HUES64 (cell line): ENCODE data around the gene TNFSF10.

Experiments
- H3K27ac ChIP-seq: 2 replicates; pipeline ENCODE4 v1.7.0; 2013; ENCODE audit warnings: low read depth, low read length, inconsistent platforms
- H3K27me3 ChIP-seq: 2 replicates; pipeline ENCODE4 v1.6.1; 2013; ENCODE audit warnings: mild to moderate bottlenecking, low read length; ENCODE audit not compliant: insufficient read depth
- H3K36me3 ChIP-seq: 2 replicates; pipeline ENCODE4 v1.6.1; 2013; ENCODE audit warnings: mild to moderate bottlenecking, low read length; ENCODE audit not compliant: insufficient read depth
- H3K4me1 ChIP-seq: 2 replicates; pipeline ENCODE4 v1.6.1; 2013; ENCODE audit warnings: mild to moderate bottlenecking, low read length, moderate library complexity; ENCODE audit not compliant: insufficient read depth
- H3K4me3 ChIP-seq: 2 replicates; pipeline ENCODE4 v1.5.1; 2013; ENCODE audit warnings: mild to moderate bottlenecking, low read length, moderate library complexity
- H3K9ac ChIP-seq: 2 replicates; pipeline ENCODE4 v1.6.1; 2013; ENCODE audit warnings: mild to moderate bottlenecking, low read depth, low read length
- H3K9me3 ChIP-seq: 2 replicates; pipeline ENCODE4 v1.6.1; 2013; ENCODE audit warnings: low read depth, low read length; ENCODE audit not compliant: insufficient read depth
- WGBS: fragments of 150-250, 120-280 bp; methylation state at CpG from one replicate; pipeline ENCODE4 v1.1.7; 2013; ENCODE audit warnings: missing lambda C conversion rate; 5-methylcytosine and 5-hydroxymethylcytosine counted together

The TNFSF10 gene

DNA sequence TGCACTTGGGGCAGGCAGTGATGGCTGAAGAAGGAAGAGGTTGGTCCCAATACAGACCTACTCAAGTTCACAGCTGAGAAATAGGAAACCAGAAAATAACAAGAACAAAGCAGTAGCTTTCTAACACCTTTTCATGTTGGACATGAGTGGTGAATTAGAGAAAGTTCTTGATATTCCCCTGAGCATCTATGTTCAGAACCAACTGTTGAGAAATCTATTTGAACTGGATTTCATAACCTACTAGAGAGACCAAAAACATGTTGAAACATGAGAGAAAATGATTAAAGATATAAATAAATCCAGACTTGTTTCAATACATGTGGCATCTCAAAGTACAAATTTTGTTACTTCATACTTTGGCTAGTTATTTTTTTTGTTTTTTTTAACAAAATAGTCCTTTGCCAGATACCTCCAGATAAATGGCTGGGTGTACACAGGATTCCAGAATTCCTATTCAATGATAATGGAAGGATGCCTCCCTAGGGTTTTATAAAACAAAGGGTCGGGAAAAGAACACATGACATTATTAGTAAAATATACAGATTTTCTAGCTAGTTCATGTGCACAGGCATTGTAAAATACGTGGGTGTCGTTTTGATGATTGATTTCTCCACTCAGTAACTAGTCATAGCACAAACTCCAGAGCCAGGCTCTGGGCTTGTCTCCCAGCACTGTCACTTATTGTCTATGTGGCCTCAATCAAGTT, 34.4 kb upstream of the TNFSF10 start:
- H3K27me3 ChIP-seq = no peaks in the 10 kb centered on the region
- WGBS = 50% methylated on average over 2 of the region's 3 CpGs
- no peaks in the 10 kb centered on the region for H3K9me3 ChIP-seq
- no peak overlapping the region for H3K27ac ChIP-seq
- no peak overlapping the region for H3K9ac ChIP-seq
- H3K36me3 ChIP-seq = no peaks in the 10 kb centered on the region
- H3K4me1 ChIP-seq = no peaks in the 10 kb centered on the region
- no peak overlapping the region for H3K4me3 ChIP-seq

DNA sequence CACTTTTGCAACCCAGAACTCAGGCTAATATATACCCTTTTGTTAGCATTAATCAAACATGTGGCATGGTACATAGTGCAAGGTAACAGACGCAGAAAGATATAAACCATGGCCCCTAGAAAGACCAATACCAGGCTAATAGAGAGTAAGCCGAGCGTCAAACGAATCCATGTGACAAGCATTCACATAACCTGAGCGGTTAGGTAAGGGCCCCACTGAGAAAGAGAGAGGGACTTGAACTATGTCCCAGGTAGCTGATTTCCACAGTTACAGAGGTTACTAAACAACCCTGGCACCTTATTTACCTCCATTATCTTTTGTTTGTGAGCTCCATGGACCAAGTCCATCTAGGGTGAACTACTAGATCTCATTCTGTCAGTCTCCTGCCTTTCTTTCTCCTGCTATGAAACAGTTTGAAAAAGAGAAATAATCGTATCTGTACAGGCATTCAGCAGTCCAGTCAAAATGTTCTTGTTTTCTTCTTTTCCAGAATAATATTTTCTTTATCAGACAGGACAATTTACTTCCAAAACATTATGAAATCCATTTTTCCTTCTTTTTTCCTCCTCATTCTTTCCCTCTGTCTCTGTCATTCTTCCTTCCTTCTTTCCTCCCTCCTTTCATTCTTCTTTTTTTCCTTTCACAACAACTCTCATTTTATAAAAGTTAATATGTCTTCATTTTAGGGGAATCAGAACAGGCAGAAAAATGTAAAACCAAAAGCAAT, 30.5 kb upstream of the TNFSF10 start:
- Histone ChIP-seq H3K36me3 (no peaks in the 10 kb centered on the region), H3K9me3 (no peaks in the 10 kb centered on the region), H3K9ac (no peak overlapping the region), H3K4me1 (no peaks in the 10 kb centered on the region), H3K27ac (no peak overlapping the region), H3K4me3 (no peak overlapping the region), H3K27me3 (no peaks in the 10 kb centered on the region)
- 96% methylated on average over 6 of the region's 6 CpGs for WGBS

DNA sequence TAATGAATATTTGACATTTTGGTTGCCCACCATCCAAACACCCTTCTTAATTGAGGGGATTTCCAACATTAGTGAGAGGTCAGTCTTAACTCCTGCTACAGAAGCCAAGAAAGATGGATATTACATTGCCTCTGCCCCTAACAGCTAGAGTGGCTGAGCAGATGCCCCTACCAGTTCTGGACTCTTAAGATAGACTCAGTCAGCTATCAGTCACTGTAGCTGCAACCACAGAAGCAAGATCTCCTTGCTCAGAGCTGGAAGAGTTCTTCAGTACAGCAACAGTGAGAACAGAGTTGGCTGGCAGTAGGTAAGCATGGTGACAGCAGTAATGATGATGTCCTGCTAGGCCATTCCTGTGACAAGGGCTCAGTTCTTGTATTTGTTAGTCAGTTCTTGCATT, 29.4 kb upstream of the TNFSF10 start:
- no peaks in the 10 kb centered on the region for H3K27me3 ChIP-seq
- no peaks in the 10 kb centered on the region for H3K9me3 ChIP-seq
- H3K27ac ChIP-seq = no peak overlapping the region
- H3K36me3 ChIP-seq = no peaks in the 10 kb centered on the region
- H3K9ac ChIP-seq = no peak overlapping the region
- no peak overlapping the region for H3K4me3 ChIP-seq
- H3K4me1 ChIP-seq = no peaks in the 10 kb centered on the region

DNA sequence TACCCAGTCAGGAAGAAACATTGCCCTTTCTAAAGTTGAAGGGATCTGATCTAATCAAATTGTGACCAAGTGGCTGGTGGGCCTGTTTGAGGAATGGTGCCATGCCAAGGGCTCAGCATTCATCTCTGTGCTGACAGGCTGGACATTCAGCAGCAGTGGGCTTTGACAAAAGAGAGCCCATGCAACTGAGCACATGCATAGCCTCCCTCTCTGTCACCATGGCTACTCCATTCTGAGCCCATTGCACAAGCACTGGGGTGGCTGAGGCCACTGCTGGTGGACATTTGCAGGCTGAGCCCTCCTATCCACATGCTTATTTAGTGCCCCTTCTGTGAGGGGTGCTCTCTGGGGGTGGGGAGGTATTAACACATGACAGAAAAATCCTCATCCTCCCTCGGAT, 28.6 kb upstream of the TNFSF10 start:
- Histone ChIP-seq H3K9ac (no peak overlapping the region), H3K36me3 (no peaks in the 10 kb centered on the region), H3K4me1 (no peaks in the 10 kb centered on the region), H3K27ac (no peak overlapping the region), H3K27me3 (no peaks in the 10 kb centered on the region), H3K4me3 (no peak overlapping the region), H3K9me3 (no peaks in the 10 kb centered on the region)
- WGBS = 96% methylated on average over 1 of the region's 1 CpG

DNA sequence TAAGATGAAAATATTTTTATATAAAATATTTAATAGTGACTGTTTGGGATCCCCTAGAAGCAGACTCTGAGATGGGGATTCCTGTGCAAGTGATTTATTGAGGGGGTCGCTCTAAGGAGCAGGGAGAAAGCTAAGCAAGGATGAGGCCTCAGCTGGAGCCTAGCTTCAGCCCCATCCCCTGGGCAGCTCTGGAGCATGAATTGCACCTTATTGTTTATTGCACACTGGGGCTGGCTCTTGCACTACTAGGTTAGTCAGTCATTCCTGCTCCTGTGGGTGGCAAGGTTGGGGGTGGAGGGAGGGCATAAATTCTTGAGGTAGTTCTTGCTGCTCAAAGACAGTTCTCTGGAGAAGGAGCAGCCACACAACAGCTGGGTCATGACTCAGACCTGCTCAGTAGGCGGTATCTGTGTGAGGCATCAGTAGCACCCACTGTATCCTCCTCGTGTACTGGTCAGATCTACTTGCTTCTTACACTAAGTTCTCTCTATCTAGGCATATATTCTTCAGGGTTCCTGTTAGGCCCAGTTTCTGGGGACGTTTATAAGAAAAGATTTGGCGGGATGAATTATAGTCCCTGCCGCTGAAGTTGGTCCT, 27.2 kb upstream of the TNFSF10 start:
- H3K27me3 ChIP-seq = no peaks in the 10 kb centered on the region
- no peaks in the 10 kb centered on the region for H3K4me1 ChIP-seq
- H3K4me3 ChIP-seq = no peak overlapping the region
- H3K27ac ChIP-seq = no peak overlapping the region
- H3K36me3 ChIP-seq = no peaks in the 10 kb centered on the region
- no peak overlapping the region for H3K9ac ChIP-seq
- no peaks in the 10 kb centered on the region for H3K9me3 ChIP-seq
- 91% methylated on average over 6 of the region's 6 CpGs for WGBS

DNA sequence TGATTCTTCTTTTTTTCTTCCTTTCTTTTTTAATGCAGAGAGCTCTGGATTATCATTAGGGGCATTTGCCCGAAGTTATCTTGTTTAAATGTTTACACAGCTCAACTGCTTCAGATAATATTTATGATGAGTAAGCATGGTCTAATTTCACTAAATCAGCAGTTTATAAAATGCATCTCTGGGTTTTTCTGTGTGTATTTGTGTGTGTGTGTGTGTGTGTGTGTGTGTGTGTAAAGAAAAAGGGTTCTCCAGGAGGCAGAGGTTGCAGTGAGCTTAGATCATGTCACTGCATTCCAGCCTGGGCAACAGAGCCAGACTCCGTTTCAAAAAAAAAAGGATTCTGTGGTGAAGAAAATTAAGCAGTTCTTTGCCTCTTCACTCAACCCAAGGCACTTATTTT, 25.9 kb upstream of the TNFSF10 start:
- 80% methylated on average over 1 of the region's 2 CpGs for WGBS
- Histone ChIP-seq H3K4me3 (no peak overlapping the region), H3K27ac (no peak overlapping the region), H3K4me1 (no peaks in the 10 kb centered on the region), H3K27me3 (no peaks in the 10 kb centered on the region), H3K36me3 (no peaks in the 10 kb centered on the region), H3K9ac (no peak overlapping the region), H3K9me3 (no peaks in the 10 kb centered on the region)

DNA sequence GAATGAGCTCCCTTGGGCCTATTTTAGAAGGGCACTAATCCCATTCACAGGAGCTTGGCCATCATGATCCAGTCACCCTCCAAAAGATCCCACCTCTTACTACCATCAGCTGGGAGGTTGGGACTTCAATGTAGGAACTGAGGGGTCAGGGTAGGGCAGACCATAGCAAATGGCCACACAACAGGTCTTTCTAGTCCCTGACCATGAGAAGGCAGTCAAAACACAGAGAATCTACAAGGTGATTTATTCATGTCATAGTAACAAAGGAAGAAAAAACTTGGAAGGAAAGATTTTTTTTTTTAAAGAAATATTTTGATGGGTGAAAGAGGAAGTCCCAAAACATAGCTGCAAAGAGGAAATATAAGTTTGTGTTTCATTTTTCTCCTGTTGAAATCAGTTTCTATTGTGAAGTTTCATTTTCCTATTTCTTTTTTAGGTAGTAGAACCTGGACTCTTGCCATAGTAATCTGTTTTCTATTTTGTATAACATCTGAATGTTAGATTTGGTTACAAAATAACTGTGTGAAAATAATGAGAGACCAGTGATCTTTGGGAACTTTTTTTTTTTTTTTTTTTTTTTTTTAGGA, 23.5 kb upstream of the TNFSF10 start:
- Histone ChIP-seq H3K9ac (no peak overlapping the region), H3K27me3 (no peaks in the 10 kb centered on the region), H3K4me1 (no peaks in the 10 kb centered on the region), H3K9me3 (no peaks in the 10 kb centered on the region), H3K27ac (no peak overlapping the region), H3K4me3 (no peak overlapping the region), H3K36me3 (no peaks in the 10 kb centered on the region)

DNA sequence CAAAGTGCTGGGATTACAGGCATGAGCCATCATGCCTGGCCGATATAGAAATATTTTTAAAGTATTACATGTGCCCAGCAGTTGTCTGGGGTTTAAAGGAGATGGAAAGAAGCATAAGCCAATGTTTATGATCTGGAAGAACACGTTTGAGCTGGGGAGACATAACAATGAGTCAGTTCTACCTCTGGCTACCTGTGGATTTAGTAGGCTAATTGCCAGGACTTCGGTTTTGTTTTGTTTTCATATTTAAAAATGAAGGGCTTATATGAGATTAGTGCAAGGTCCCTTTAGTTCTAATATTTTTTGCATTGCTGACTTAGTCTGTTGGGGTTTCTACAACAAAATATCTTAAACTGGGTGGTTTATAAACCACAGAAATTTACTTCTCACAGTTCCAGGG, 22.9 kb upstream of the TNFSF10 start:
- H3K36me3 ChIP-seq = no peaks in the 10 kb centered on the region
- no peak overlapping the region for H3K4me3 ChIP-seq
- H3K27ac ChIP-seq = no peak overlapping the region
- no peaks in the 10 kb centered on the region for H3K4me1 ChIP-seq
- 86% methylated on average over 3 of the region's 3 CpGs for WGBS
- H3K27me3 ChIP-seq = no peaks in the 10 kb centered on the region
- H3K9ac ChIP-seq = no peak overlapping the region
- no peaks in the 10 kb centered on the region for H3K9me3 ChIP-seq

DNA sequence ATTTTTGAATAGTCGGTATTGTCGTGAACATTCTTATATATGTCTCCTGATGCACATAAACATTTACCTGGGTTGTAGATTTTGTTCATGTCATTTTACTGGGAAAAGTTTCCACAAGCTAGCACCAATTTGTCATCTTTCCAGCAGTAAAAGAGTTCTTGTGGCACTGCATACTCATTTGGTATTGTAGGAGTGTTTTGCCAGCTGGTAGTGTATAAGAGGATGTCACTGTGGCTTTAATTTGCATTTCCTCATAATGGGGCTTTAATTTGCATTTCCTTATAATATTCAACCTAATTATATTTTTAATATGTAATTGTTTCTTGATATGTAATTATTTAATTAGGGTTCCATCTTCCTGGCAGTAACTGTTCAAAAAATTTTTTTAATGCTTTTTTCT, 21.2 kb upstream of the TNFSF10 start:
- Histone ChIP-seq H3K9ac (no peak overlapping the region), H3K27ac (no peak overlapping the region), H3K4me3 (no peak overlapping the region), H3K9me3 (no peaks in the 10 kb centered on the region), H3K36me3 (no peaks in the 10 kb centered on the region), H3K4me1 (no peaks in the 10 kb centered on the region), H3K27me3 (no peaks in the 10 kb centered on the region)
- no CpG with 5 or more reads among the region's 2 CpGs for WGBS

DNA sequence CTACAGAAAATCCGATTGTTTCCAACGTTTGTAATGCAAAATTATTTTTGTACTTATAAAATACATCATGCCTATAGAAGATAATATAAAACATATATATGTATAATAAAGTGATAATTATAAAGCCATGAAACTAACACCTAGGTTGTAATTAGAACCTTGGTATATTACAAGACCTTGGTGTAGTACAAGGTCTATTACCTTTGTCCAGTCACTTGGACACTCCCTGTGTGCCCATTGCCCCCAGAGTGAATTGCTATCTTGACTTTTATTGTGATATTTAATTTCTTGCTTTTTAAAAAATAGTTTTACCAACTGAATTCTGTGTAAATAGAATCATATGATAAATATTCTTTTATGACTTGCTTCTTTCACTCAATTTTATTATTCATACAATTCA, 20.7 kb upstream of the TNFSF10 start:
- H3K4me1 ChIP-seq = no peaks in the 10 kb centered on the region
- no peaks in the 10 kb centered on the region for H3K9me3 ChIP-seq
- no peak overlapping the region for H3K4me3 ChIP-seq
- 100% methylated on average over 1 of the region's 2 CpGs for WGBS
- H3K36me3 ChIP-seq = no peaks in the 10 kb centered on the region
- no peaks in the 10 kb centered on the region for H3K27me3 ChIP-seq
- no peak overlapping the region for H3K9ac ChIP-seq
- H3K27ac ChIP-seq = no peak overlapping the region

DNA sequence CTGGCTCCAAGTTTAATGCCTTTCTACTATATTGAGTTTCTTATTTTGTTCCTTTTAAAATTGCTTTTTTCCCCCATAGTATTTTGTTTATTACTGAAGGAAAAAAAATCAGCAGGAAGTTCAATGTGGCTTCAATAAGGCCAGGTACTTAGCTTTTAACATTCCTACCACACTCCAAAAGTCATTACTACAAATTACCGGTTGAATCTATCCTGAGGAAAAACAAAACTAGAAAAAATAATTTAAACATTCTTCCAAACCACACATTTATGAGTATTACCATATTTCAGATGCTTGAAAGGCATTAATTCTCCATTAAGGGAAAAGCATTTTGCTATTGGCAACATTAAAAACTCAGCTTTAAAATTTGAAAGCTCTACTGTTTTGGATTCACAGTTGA, 20.2 kb upstream of the TNFSF10 start:
- Histone ChIP-seq H3K9me3 (no peaks in the 10 kb centered on the region), H3K27me3 (no peaks in the 10 kb centered on the region), H3K4me1 (no peaks in the 10 kb centered on the region), H3K36me3 (no peaks in the 10 kb centered on the region), H3K4me3 (no peak overlapping the region), H3K9ac (no peak overlapping the region), H3K27ac (no peak overlapping the region)
- WGBS = 93% methylated on average over 1 of the region's 1 CpG
